ENCODE measurements around the gene TMEM231. TPM values are rescaled to one million over a fixed set of nuclear protein-coding genes. Genes with fewer than 3 reads are reported as not detected.

The TMEM231 gene
- total and polyA plus RNA-seq, 12 donors: 2.6 to 13.4 (median 8.7) TPM

GRCh38 chr16:75488322-75488721 is 67.7 kb downstream of the TMEM231 start:
- ATAC-seq: no peak
- intact Hi-C loops (cut with DNase I): no loop called here

More at GRCh38 chr16:75488322-75488721, 67.7 kb downstream of the TMEM231 start:
- Histone ChIP-seq H3K27me3 (peaks cover 0 to 11% (median 0%) of the 10 kb centered on the region in 7 donors), H3K36me3 (no peaks in the 10 kb centered on the region), H3K27ac (no peak overlapping the region), H3K9me3 (no peaks in the 10 kb centered on the region), H3K4me1 (no peaks in the 10 kb centered on the region), H3K4me3 (no peak overlapping the region)
- WGBS, 2 donors: 96 to 100% methylated on average over 2 of the region's 2 CpGs
- no peak for DNase-seq
- no peak for TF ChIP-seq CTCF (IDR thresholded peaks at IDR 0.05)

Other genes with a start within 250 kb of the TMEM231 start
- gene CFDP1, start 122.7 kb downstream of the TMEM231 start, total RNA-seq: 10 to 100 TPM; 19.0 to 27.8 (median 24.9) TPM
- gene CFDP1, start 122.7 kb downstream of the TMEM231 start, polyA plus RNA-seq: 10 to 100 TPM; 38.6 to 63.6 TPM
- 10 to 100 TPM in 4 of 10 donors, 1 to 10 TPM in 6; 7.2 to 12.5 (median 9.3) TPM for gene TMEM170A, start 91.6 kb downstream of the TMEM231 start, total RNA-seq
- gene TMEM170A, start 91.6 kb downstream of the TMEM231 start, polyA plus RNA-seq: 1 to 10 TPM; 3.8 to 6.9 TPM
- 1 to 10 TPM in 4 of 10 donors, under 1 TPM in 6; 0.30 to 2.0 (median 0.98) TPM for gene CHST6, start 60.8 kb downstream of the TMEM231 start, total RNA-seq
- under 1 TPM; 0.22 to 0.42 TPM for gene CHST6, start 60.8 kb downstream of the TMEM231 start, polyA plus RNA-seq
- gene CHST5, start 20.1 kb downstream of the TMEM231 start, total RNA-seq: 1 to 10 TPM in 2 of 10 donors, under 1 TPM in 7, not detected in 1; 0.08 to 1.4 (median 0.48) TPM
- under 1 TPM; 0.20 to 0.66 TPM for gene CHST5, start 20.1 kb downstream of the TMEM231 start, polyA plus RNA-seq
- gene GABARAPL2, start 10.1 kb upstream of the TMEM231 start, total RNA-seq: 100 to 1,000 TPM; 177 to 262 (median 243) TPM
- gene GABARAPL2, start 10.1 kb upstream of the TMEM231 start, polyA plus RNA-seq: 100 to 1,000 TPM in 1 of 2 donors, 10 to 100 TPM in 1; 58.2 to 187 TPM
- gene ADAT1, start 67.0 kb upstream of the TMEM231 start, total RNA-seq: 10 to 100 TPM; 14.3 to 30.6 (median 23.3) TPM
- 1 to 10 TPM; 6.1 to 7.9 TPM for gene ADAT1, start 67.0 kb upstream of the TMEM231 start, polyA plus RNA-seq
- 100 to 1,000 TPM; 123 to 145 (median 129) TPM for gene KARS1, start 91.4 kb upstream of the TMEM231 start, total RNA-seq
- gene KARS1, start 91.4 kb upstream of the TMEM231 start, polyA plus RNA-seq: 100 to 1,000 TPM in 1 of 2 donors, 10 to 100 TPM in 1; 68.0 to 126 TPM
- 10 to 100 TPM; 49.1 to 79.3 (median 64.5) TPM for gene TERF2IP, start 91.5 kb upstream of the TMEM231 start, total RNA-seq
- gene TERF2IP, start 91.5 kb upstream of the TMEM231 start, polyA plus RNA-seq: 10 to 100 TPM; 43.3 to 71.1 TPM
- gene CPHXL2, start 120.8 kb upstream of the TMEM231 start, total RNA-seq: not detected
- not detected for gene CPHXL2, start 120.8 kb upstream of the TMEM231 start, polyA plus RNA-seq
- not detected for gene DUXB, start 145.2 kb upstream of the TMEM231 start, total RNA-seq
- not detected for gene DUXB, start 145.2 kb upstream of the TMEM231 start, polyA plus RNA-seq
- not detected for gene CPHXL, start 170.2 kb upstream of the TMEM231 start, total RNA-seq
- gene CPHXL, start 170.2 kb upstream of the TMEM231 start, polyA plus RNA-seq: not detected

Data from heart right ventricle (tissue), 16 donors.